ENCODE measurements around the gene HSPA9. TPM values are rescaled to one million over a fixed set of nuclear protein-coding genes. Genes with fewer than 3 reads are reported as not detected.

The HSPA9 gene
- total and polyA plus RNA-seq, 3 experiments from 2014 or later, result 171 to 498 (median 468) TPM

DNA sequence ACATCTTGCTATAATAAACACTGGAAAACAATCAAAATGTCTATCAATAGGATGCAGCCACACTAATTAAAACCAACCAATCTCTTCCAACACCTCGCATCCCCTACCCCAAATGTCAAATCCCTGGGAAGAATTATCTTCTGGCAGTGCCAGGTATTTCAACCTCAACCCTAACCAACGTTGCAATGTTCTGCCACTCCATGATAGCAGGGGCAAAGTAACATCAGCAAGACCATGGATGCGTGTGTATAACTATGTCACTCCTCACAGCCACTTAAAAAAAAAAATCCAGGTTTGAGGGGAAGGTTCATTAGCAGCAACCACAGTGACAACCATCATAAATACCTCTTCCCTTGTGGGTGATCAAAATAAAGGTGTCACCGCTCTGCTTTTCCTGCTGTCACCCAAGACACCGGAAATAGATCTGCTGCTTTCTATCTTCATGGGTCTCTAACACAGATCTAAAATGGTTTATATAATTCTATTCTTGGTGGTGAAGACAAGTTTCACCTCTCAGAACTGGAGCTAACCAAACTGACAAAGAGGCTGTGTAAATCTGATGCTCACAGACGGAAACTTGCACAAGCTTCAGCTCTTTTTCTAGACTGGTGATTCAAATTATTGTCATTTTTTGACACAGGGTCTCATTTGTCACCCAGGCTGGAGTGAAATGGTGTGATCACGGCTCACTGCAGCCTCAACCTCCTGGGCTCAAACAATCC lies 9.9 kb downstream of the HSPA9 start:
- Mint-ChIP-seq H3K27me3 (no peaks in the 10 kb centered on the region), H3K27ac (peak overlapping the region; percentile 83 to 100 (median 96)), H3K9me3 (no peaks in the 10 kb centered on the region), H3K4me3 (peak overlapping the region; percentile 19 to 90 (median 80)), H3K36me3 (peaks cover 23 to 85% (median 42%) of the 10 kb centered on the region in 3 donors), H3K4me1 (peaks cover 66 to 84% (median 79%) of the 10 kb centered on the region in 3 donors)
- peak overlapping the region; percentile 68 for H3K27ac ChIP-seq (ENCODE audit: low read depth, low read length)
- no peaks in the 10 kb centered on the region for H3K9me3 ChIP-seq (ENCODE audit: low read length)
- H3K4me3 ChIP-seq (ENCODE audit: low read length), result peak overlapping the region; percentile 17
- ChIA-PET CTCF (interaction anchor here (1.1 to 2.3 kb wide), 3 partner anchors 10 to 213 kb away, joined by 3 to 18 read pairs (median 3); partner anchors contain the start of gene HSPA9), POLR2A (interaction anchor here (0.7 to 2.3 kb wide), 4 partner anchors 10 to 946 kb away, joined by 4 to 26 read pairs (median 10); partner anchors contain the start of genes ETF1 and HSPA9)
- peak; percentile 9 to 88 (median 63) for DNase-seq
- H3K27me3 ChIP-seq (ENCODE audit: insufficient read depth, low read length, poor library complexity, severe bottlenecking), result no peaks in the 10 kb centered on the region
- H3K4me1 ChIP-seq (ENCODE audit: insufficient read depth, low read length), result peaks cover 32% of the 10 kb centered on the region
- H3K36me3 ChIP-seq (ENCODE audit: insufficient read depth, low read length), result peaks cover 71% of the 10 kb centered on the region

DNA sequence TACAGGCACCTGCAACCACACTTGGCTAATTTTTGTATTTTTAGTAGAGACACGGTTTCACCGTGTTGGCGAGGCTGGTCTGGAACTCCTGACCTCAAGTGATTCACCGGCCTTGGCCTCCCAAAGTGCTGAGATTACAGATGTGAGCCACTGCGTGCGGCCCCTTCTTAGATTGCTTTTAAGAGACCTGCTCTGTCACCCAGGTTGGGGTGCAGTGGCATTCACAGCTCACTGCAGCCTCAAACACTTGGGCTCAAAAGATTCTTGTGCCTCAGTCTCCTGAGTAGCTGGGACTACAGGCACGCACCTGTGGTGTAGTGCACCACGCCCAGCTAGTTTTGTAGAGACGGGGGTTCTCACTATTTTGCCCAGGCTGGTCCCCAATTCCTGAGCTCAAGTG lies 11.0 kb downstream of the HSPA9 start:
- Mint-ChIP-seq H3K27me3 (no peaks in the 10 kb centered on the region), H3K36me3 (peaks cover 26 to 85% (median 48%) of the 10 kb centered on the region in 3 donors), H3K9me3 (no peaks in the 10 kb centered on the region), H3K4me1 (peaks cover 68 to 84% (median 81%) of the 10 kb centered on the region in 3 donors), H3K4me3 (peak overlapping the region in 1 of 7 donors; percentile 90), H3K27ac (peak overlapping the region in 3 of 8 donors; percentile 83 to 99 (median 96))
- H3K9me3 ChIP-seq (ENCODE audit: low read length), result no peaks in the 10 kb centered on the region
- H3K4me1 ChIP-seq (ENCODE audit: insufficient read depth, low read length), result peaks cover 27% of the 10 kb centered on the region
- no peak for DNase-seq
- no peak overlapping the region for H3K4me3 ChIP-seq (ENCODE audit: low read length)
- CTCF ChIA-PET, result interaction anchor here (0.9 kb wide), 1 partner anchor 15 kb away, joined by 4 read pairs; no protein-coding TSS in a partner anchor
- H3K27ac ChIP-seq (ENCODE audit: low read depth, low read length), result no peak overlapping the region
- H3K27me3 ChIP-seq (ENCODE audit: insufficient read depth, low read length, poor library complexity, severe bottlenecking), result no peaks in the 10 kb centered on the region
- POLR2A ChIA-PET, result interaction anchor here (2.3 kb wide), 1 partner anchor 21 kb away, joined by 17 read pairs; the partner anchor contains the start of gene ETF1
- H3K36me3 ChIP-seq (ENCODE audit: insufficient read depth, low read length), result peaks cover 75% of the 10 kb centered on the region

DNA sequence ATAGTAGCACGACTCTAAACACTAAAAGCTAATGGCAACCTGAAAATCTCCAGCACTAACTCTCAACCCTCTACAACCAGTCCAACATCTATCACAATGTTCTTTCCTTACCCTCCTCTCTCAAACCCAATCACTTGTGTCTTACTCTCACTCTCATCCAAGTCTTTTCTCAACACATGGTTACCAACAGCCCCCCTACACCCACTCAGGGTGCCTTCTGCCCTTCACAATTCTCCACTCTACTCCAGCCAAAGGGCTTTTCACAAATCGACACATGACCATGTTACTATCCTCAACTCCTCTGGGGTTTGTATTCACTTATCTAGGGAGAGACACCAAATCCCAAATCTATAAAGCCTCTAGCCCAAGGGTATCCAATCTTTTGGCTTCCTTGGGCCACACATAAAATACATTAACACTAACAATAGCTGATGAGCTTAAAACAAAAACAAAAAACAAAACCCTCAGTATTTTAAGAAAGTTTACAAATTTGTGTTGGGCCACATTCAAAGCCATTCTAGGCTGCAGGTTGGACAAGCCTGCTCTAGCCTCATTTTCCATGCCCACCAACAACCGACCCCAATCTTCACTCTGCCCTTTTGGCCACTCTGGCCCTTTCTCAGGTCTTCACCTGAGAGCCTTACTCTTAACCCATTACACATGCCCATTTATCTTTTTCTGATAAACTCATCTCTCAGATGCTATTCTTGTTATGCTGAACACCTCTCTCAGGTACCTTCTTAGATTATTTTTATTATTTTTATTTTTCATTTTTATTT lies 11.7 kb downstream of the HSPA9 start:
- H3K4me1 Mint-ChIP-seq, result peaks cover 64 to 83% (median 78%) of the 10 kb centered on the region in 3 donors
- H3K27ac ChIP-seq (ENCODE audit: low read depth, low read length), result no peak overlapping the region
- H3K9me3 ChIP-seq (ENCODE audit: low read length), result no peaks in the 10 kb centered on the region
- peak overlapping the region in 1 of 7 donors; percentile 32 for H3K4me3 Mint-ChIP-seq
- H3K36me3 Mint-ChIP-seq, result peaks cover 22 to 85% (median 46%) of the 10 kb centered on the region in 3 donors
- no peaks in the 10 kb centered on the region for H3K9me3 Mint-ChIP-seq
- CTCF ChIA-PET, result interaction anchor here (0.9 kb wide), 1 partner anchor 16 kb away, joined by 4 read pairs; no protein-coding TSS in a partner anchor
- no peak overlapping the region for H3K4me3 ChIP-seq (ENCODE audit: low read length)
- DNase-seq, result no peak
- no peaks in the 10 kb centered on the region for H3K27me3 ChIP-seq (ENCODE audit: insufficient read depth, low read length, poor library complexity, severe bottlenecking)
- POLR2A ChIA-PET, result interaction anchor here (0.7 kb wide), 1 partner anchor 12 kb away, joined by 3 read pairs; no protein-coding TSS in a partner anchor
- H3K4me1 ChIP-seq (ENCODE audit: insufficient read depth, low read length), result peaks cover 27% of the 10 kb centered on the region
- H3K27ac Mint-ChIP-seq, result peak overlapping the region; percentile 20 to 94 (median 66)
- H3K36me3 ChIP-seq (ENCODE audit: insufficient read depth, low read length), result peaks cover 77% of the 10 kb centered on the region
- H3K27me3 Mint-ChIP-seq, result no peaks in the 10 kb centered on the region

DNA sequence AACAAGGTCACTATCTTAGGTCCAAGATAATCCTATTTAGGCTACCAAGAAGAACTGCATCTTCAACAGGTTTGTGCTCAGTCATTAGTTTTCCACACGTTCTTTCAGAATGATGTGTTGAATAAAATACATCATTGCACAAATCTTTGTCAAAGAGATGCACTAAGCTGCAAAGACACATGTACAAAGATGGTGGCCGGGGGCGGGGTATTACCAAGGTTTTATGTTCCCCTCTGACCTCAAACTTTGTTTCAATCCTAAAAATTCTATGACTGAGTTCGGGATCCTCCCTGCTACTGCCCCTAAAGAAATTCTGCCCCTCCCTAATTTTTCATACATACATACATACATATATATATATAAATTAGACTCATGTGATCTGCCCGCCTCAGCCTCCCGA lies 14.2 kb downstream of the HSPA9 start:
- Mint-ChIP-seq H3K4me3 (no peak overlapping the region), H3K27ac (peak overlapping the region in 2 of 8 donors; percentile 34 to 66), H3K27me3 (no peaks in the 10 kb centered on the region), H3K36me3 (peaks cover 17 to 86% (median 38%) of the 10 kb centered on the region in 3 donors), H3K4me1 (peaks cover 42 to 60% (median 59%) of the 10 kb centered on the region in 3 donors), H3K9me3 (no peaks in the 10 kb centered on the region)
- Histone ChIP-seq H3K4me3 (ENCODE audit: low read length) (no peak overlapping the region), H3K27me3 (ENCODE audit: insufficient read depth, low read length, poor library complexity, severe bottlenecking) (no peaks in the 10 kb centered on the region), H3K4me1 (ENCODE audit: insufficient read depth, low read length) (peaks cover 19% of the 10 kb centered on the region), H3K36me3 (ENCODE audit: insufficient read depth, low read length) (peaks cover 76% of the 10 kb centered on the region), H3K9me3 (ENCODE audit: low read length) (no peaks in the 10 kb centered on the region), H3K27ac (ENCODE audit: low read depth, low read length) (no peak overlapping the region)
- ChIA-PET POLR2A (interaction anchor here (0.7 kb wide), 1 partner anchor 14 kb away, joined by 3 read pairs; no protein-coding TSS in a partner anchor), CTCF (interaction anchor here (0.7 kb wide), 1 partner anchor 65 kb away, joined by 3 read pairs; no protein-coding TSS in a partner anchor)
- no peak for DNase-seq

DNA sequence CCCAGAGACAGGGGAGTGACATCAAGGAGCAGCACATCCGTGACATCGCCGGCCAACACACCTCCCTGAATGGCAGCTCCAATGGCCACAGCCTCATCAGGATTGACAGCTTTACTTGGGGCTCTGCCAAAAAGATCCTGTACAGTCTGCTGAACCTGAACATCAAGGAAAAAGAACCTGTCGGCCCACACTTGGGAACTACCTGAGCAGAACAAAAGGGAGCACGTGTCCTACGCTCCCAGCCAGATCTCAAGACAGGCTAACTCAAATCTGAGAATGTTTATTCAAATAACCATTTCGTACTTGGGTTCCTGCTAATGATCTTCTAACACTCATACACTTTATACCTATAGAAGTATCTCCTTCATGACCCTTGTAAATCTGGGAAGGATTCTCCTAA lies 15.3 kb downstream of the HSPA9 start:
- Mint-ChIP-seq H3K4me3 (no peak overlapping the region), H3K4me1 (peaks cover 33 to 50% (median 49%) of the 10 kb centered on the region in 3 donors), H3K36me3 (peaks cover 14 to 88% (median 35%) of the 10 kb centered on the region in 3 donors), H3K27me3 (no peaks in the 10 kb centered on the region), H3K27ac (peak overlapping the region in 7 of 8 donors; percentile 29 to 72 (median 46)), H3K9me3 (no peaks in the 10 kb centered on the region)
- Histone ChIP-seq H3K4me3 (ENCODE audit: low read length) (no peak overlapping the region), H3K36me3 (ENCODE audit: insufficient read depth, low read length) (peaks cover 71% of the 10 kb centered on the region), H3K9me3 (ENCODE audit: low read length) (no peaks in the 10 kb centered on the region), H3K27ac (ENCODE audit: low read depth, low read length) (no peak overlapping the region), H3K4me1 (ENCODE audit: insufficient read depth, low read length) (peaks cover 10% of the 10 kb centered on the region), H3K27me3 (ENCODE audit: insufficient read depth, low read length, poor library complexity, severe bottlenecking) (no peaks in the 10 kb centered on the region)
- ChIA-PET CTCF (no interaction called here), POLR2A (no interaction called here)
- DNase-seq, result no peak

DNA sequence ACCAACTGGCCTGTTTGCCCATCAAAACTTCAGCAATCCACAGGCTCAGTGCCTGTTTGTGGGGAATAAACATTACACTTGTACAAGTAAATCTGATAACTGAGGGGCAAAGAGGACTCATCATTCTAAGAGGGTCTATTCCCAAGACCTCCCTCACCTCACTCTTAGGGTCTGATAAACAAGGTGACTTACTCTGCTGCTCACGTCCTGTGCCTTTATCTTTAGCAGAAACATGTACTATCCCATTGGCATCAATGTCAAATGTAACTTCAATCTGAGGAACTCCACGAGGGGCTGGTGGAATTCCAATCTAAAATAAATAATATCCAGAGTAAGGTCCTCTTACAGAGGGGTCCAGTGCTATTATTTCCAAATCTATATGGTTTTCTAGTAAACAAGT lies 17.5 kb downstream of the HSPA9 start:
- Histone ChIP-seq H3K9me3 (ENCODE audit: low read length) (no peaks in the 10 kb centered on the region), H3K27ac (ENCODE audit: low read depth, low read length) (no peak overlapping the region), H3K36me3 (ENCODE audit: insufficient read depth, low read length) (peaks cover 60% of the 10 kb centered on the region), H3K4me3 (ENCODE audit: low read length) (no peak overlapping the region), H3K27me3 (ENCODE audit: insufficient read depth, low read length, poor library complexity, severe bottlenecking) (no peaks in the 10 kb centered on the region), H3K4me1 (ENCODE audit: insufficient read depth, low read length) (no peaks in the 10 kb centered on the region)
- no peak for DNase-seq
- Mint-ChIP-seq H3K4me3 (no peak overlapping the region), H3K27me3 (no peaks in the 10 kb centered on the region), H3K4me1 (peaks cover 19 to 38% (median 32%) of the 10 kb centered on the region in 3 donors), H3K9me3 (no peaks in the 10 kb centered on the region), H3K36me3 (peaks cover 14 to 86% (median 31%) of the 10 kb centered on the region in 3 donors), H3K27ac (peak overlapping the region in 4 of 8 donors; percentile 10 to 66 (median 52))
- ChIA-PET POLR2A (no interaction called here), CTCF (no interaction called here)

DNA sequence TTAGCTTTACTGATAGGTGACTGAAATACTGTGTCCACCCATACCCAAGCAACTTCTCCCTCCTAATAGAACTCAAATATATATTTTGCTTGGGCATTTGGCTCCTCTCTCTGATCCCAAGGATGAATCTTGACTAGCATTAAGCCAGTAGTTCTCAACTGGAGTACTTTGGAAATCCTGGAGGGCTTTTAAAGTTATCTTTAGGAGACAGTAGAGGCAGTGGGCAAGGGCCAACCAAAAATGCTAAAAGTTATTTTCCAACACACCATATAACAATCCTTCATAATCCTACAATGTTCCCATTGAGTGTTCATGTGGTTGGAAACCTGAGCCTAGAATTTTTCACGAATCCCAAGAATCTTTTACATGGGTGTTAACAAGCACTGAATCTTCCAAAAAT lies 21.1 kb downstream of the HSPA9 start:
- H3K27me3 ChIP-seq (ENCODE audit: insufficient read depth, low read length, poor library complexity, severe bottlenecking), result no peaks in the 10 kb centered on the region
- CTCF ChIA-PET, result interaction anchor here (0.9 kb wide), 1 partner anchor 202 kb away, joined by 3 read pairs; no protein-coding TSS in a partner anchor
- H3K36me3 ChIP-seq (ENCODE audit: insufficient read depth, low read length), result peaks cover 32% of the 10 kb centered on the region
- no peaks in the 10 kb centered on the region for H3K9me3 ChIP-seq (ENCODE audit: low read length)
- DNase-seq, result no peak
- H3K27me3 Mint-ChIP-seq, result no peaks in the 10 kb centered on the region
- H3K4me1 Mint-ChIP-seq, result peaks cover 11 to 32% (median 29%) of the 10 kb centered on the region in 3 donors
- POLR2A ChIA-PET, result no interaction called here
- no peaks in the 10 kb centered on the region for H3K4me1 ChIP-seq (ENCODE audit: insufficient read depth, low read length)
- H3K9me3 Mint-ChIP-seq, result no peaks in the 10 kb centered on the region
- no peak overlapping the region for H3K4me3 Mint-ChIP-seq
- H3K27ac Mint-ChIP-seq, result peak overlapping the region in 5 of 8 donors; percentile 21 to 68 (median 31)
- H3K4me3 ChIP-seq (ENCODE audit: low read length), result no peak overlapping the region
- peaks cover 5 to 65% (median 15%) of the 10 kb centered on the region in 3 donors for H3K36me3 Mint-ChIP-seq
- no peak overlapping the region for H3K27ac ChIP-seq (ENCODE audit: low read depth, low read length)

Measured in CD8-positive, alpha-beta memory T cell (primary cell).